Measurements from ENCODE around the gene CHIT1. TPM values are rescaled to one million over a fixed set of nuclear protein-coding genes. Genes with fewer than 3 reads are reported as not detected.

Gene CHIT1
- total and polyA plus RNA-seq, 4 experiments from 2014 or later, result 0.41 to 0.78 TPM; not detected in 2

- Mint-ChIP-seq H3K27ac (no peak overlapping the region), H3K36me3 (no peaks in the 10 kb centered on the region), H3K27me3 (peaks cover 4 to 9% of the 10 kb centered on the region in 2 donors), H3K9me3 (no peaks in the 10 kb centered on the region), H3K4me3 (no peak overlapping the region), H3K4me1 (no peaks in the 10 kb centered on the region)
- CTCF ChIA-PET (ENCODE audit: partially characterized antibody), result no interaction called here
- no peak overlapping the region for H3K27ac ChIP-seq (ENCODE audit: low read depth, low read length)
- H3K36me3 ChIP-seq (ENCODE audit: insufficient read depth, low read length), result no peaks in the 10 kb centered on the region
- no peak for DNase-seq
- no peaks in the 10 kb centered on the region for H3K27me3 ChIP-seq (ENCODE audit: insufficient read depth, low read length)
- intact Hi-C loops (cut with micrococcal nuclease), result no loop called here
- no peaks in the 10 kb centered on the region for H3K4me1 ChIP-seq (ENCODE audit: insufficient read depth, low read length)
- POLR2A ChIA-PET (ENCODE audit: partially characterized antibody), result no interaction called here
- H3K4me3 ChIP-seq (ENCODE audit: low read length in 2 of 2), result no peak overlapping the region
- no peaks in the 10 kb centered on the region for H3K9me3 ChIP-seq (ENCODE audit: control insufficient read depth in 1 of 2, low read length in 2 of 2)
Measured at GRCh38 chr1:203179667-203180005, 49.8 kb downstream of the CHIT1 start.

GRCh38 chr1:203178821-203179666, 50.4 kb downstream of the CHIT1 start:
- Histone ChIP-seq H3K4me3 (ENCODE audit: low read length in 2 of 2) (no peak overlapping the region), H3K4me1 (ENCODE audit: insufficient read depth, low read length) (no peaks in the 10 kb centered on the region), H3K36me3 (ENCODE audit: insufficient read depth, low read length) (no peaks in the 10 kb centered on the region), H3K27ac (ENCODE audit: low read depth, low read length) (no peak overlapping the region), H3K27me3 (ENCODE audit: insufficient read depth, low read length) (no peaks in the 10 kb centered on the region), H3K9me3 (ENCODE audit: control insufficient read depth in 1 of 2, low read length in 2 of 2) (no peaks in the 10 kb centered on the region)
- intact Hi-C loops (cut with micrococcal nuclease), result no loop called here
- no peak overlapping the region for H3K4me3 Mint-ChIP-seq
- POLR2A ChIA-PET (ENCODE audit: partially characterized antibody), result no interaction called here
- H3K4me1 Mint-ChIP-seq, result no peaks in the 10 kb centered on the region
- H3K9me3 Mint-ChIP-seq, result no peaks in the 10 kb centered on the region
- no peaks in the 10 kb centered on the region for H3K36me3 Mint-ChIP-seq
- CTCF ChIA-PET (ENCODE audit: partially characterized antibody), result interaction anchor here (0.6 kb wide), 1 partner anchor 16 kb away, joined by 3 read pairs; no protein-coding TSS in a partner anchor
- no peak overlapping the region for H3K27ac Mint-ChIP-seq
- no peak for DNase-seq
- H3K27me3 Mint-ChIP-seq, result peaks cover 4 to 9% of the 10 kb centered on the region in 2 donors

- Mint-ChIP-seq H3K4me1 (no peaks in the 10 kb centered on the region), H3K4me3 (no peak overlapping the region), H3K36me3 (no peaks in the 10 kb centered on the region), H3K27ac (no peak overlapping the region), H3K27me3 (peaks cover 4 to 9% of the 10 kb centered on the region in 2 donors), H3K9me3 (no peaks in the 10 kb centered on the region)
- H3K27me3 ChIP-seq (ENCODE audit: insufficient read depth, low read length), result no peaks in the 10 kb centered on the region
- intact Hi-C loops (cut with micrococcal nuclease), result no loop called here
- CTCF ChIA-PET (ENCODE audit: partially characterized antibody), result interaction anchor here (0.6 kb wide), 1 partner anchor 17 kb away, joined by 3 read pairs; no protein-coding TSS in a partner anchor
- no peak overlapping the region for H3K4me3 ChIP-seq (ENCODE audit: low read length in 2 of 2)
- no peaks in the 10 kb centered on the region for H3K4me1 ChIP-seq (ENCODE audit: insufficient read depth, low read length)
- POLR2A ChIA-PET (ENCODE audit: partially characterized antibody), result no interaction called here
- H3K36me3 ChIP-seq (ENCODE audit: insufficient read depth, low read length), result no peaks in the 10 kb centered on the region
- no peak for DNase-seq
- H3K27ac ChIP-seq (ENCODE audit: low read depth, low read length), result no peak overlapping the region
- no peaks in the 10 kb centered on the region for H3K9me3 ChIP-seq (ENCODE audit: control insufficient read depth in 1 of 2, low read length in 2 of 2)
Measured at GRCh38 chr1:203178083-203178482, 51.4 kb downstream of the CHIT1 start.

- POLR2A ChIA-PET (ENCODE audit: partially characterized antibody), result no interaction called here
- CTCF ChIA-PET (ENCODE audit: partially characterized antibody), result no interaction called here
- DNase-seq, result no peak
- Histone ChIP-seq H3K27ac (ENCODE audit: low read depth, low read length) (no peak overlapping the region), H3K4me1 (ENCODE audit: insufficient read depth, low read length) (no peaks in the 10 kb centered on the region), H3K36me3 (ENCODE audit: insufficient read depth, low read length) (no peaks in the 10 kb centered on the region), H3K27me3 (ENCODE audit: insufficient read depth, low read length) (no peaks in the 10 kb centered on the region), H3K9me3 (ENCODE audit: control insufficient read depth in 1 of 2, low read length in 2 of 2) (no peaks in the 10 kb centered on the region), H3K4me3 (ENCODE audit: low read length in 2 of 2) (no peak overlapping the region)
- Mint-ChIP-seq H3K9me3 (no peaks in the 10 kb centered on the region), H3K27ac (peak overlapping the region in 1 of 7 donors; percentile 53), H3K4me3 (no peak overlapping the region), H3K36me3 (no peaks in the 10 kb centered on the region), H3K4me1 (no peaks in the 10 kb centered on the region), H3K27me3 (peaks cover 4 to 9% of the 10 kb centered on the region in 2 donors)
- intact Hi-C loops (cut with micrococcal nuclease), result no loop called here
Measured at GRCh38 chr1:203177470-203178039, 51.9 kb downstream of the CHIT1 start.

- Histone ChIP-seq H3K4me1 (ENCODE audit: insufficient read depth, low read length) (no peaks in the 10 kb centered on the region), H3K4me3 (ENCODE audit: low read length in 2 of 2) (no peak overlapping the region), H3K27ac (ENCODE audit: low read depth, low read length) (no peak overlapping the region), H3K27me3 (ENCODE audit: insufficient read depth, low read length) (no peaks in the 10 kb centered on the region), H3K9me3 (ENCODE audit: control insufficient read depth in 1 of 2, low read length in 2 of 2) (no peaks in the 10 kb centered on the region), H3K36me3 (ENCODE audit: insufficient read depth, low read length) (no peaks in the 10 kb centered on the region)
- H3K27me3 Mint-ChIP-seq, result peaks cover 4 to 8% of the 10 kb centered on the region in 2 donors
- intact Hi-C loops (cut with micrococcal nuclease), result no loop called here
- no peak overlapping the region for H3K4me3 Mint-ChIP-seq
- CTCF ChIA-PET (ENCODE audit: partially characterized antibody), result no interaction called here
- no peaks in the 10 kb centered on the region for H3K4me1 Mint-ChIP-seq
- POLR2A ChIA-PET (ENCODE audit: partially characterized antibody), result no interaction called here
- no peaks in the 10 kb centered on the region for H3K36me3 Mint-ChIP-seq
- DNase-seq, result no peak
- H3K9me3 Mint-ChIP-seq, result no peaks in the 10 kb centered on the region
- no peak overlapping the region for H3K27ac Mint-ChIP-seq
Measured at GRCh38 chr1:203177036-203177405, 52.5 kb downstream of the CHIT1 start.

GRCh38 chr1:203176273-203177035, 53.0 kb downstream of the CHIT1 start:
- H3K4me1 Mint-ChIP-seq, result no peaks in the 10 kb centered on the region
- no peak overlapping the region for H3K27ac Mint-ChIP-seq
- no peaks in the 10 kb centered on the region for H3K36me3 Mint-ChIP-seq
- no peaks in the 10 kb centered on the region for H3K9me3 Mint-ChIP-seq
- peaks cover 4 to 6% of the 10 kb centered on the region in 2 donors for H3K27me3 Mint-ChIP-seq
- H3K4me3 Mint-ChIP-seq, result no peak overlapping the region
- no peaks in the 10 kb centered on the region for H3K27me3 ChIP-seq (ENCODE audit: insufficient read depth, low read length)
- no peaks in the 10 kb centered on the region for H3K36me3 ChIP-seq (ENCODE audit: insufficient read depth, low read length)
- H3K4me1 ChIP-seq (ENCODE audit: insufficient read depth, low read length), result no peaks in the 10 kb centered on the region
- H3K4me3 ChIP-seq (ENCODE audit: low read length in 2 of 2), result no peak overlapping the region
- no peak for DNase-seq
- H3K9me3 ChIP-seq (ENCODE audit: control insufficient read depth in 1 of 2, low read length in 2 of 2), result no peaks in the 10 kb centered on the region
- POLR2A ChIA-PET (ENCODE audit: partially characterized antibody), result no interaction called here
- CTCF ChIA-PET (ENCODE audit: partially characterized antibody), result no interaction called here
- H3K27ac ChIP-seq (ENCODE audit: low read depth, low read length), result no peak overlapping the region
- intact Hi-C loops (cut with micrococcal nuclease), result no loop called here

GRCh38 chr1:203175827-203176241, 53.6 kb downstream of the CHIT1 start:
- Histone ChIP-seq H3K9me3 (ENCODE audit: control insufficient read depth in 1 of 2, low read length in 2 of 2) (no peaks in the 10 kb centered on the region), H3K4me1 (ENCODE audit: insufficient read depth, low read length) (no peaks in the 10 kb centered on the region), H3K27ac (ENCODE audit: low read depth, low read length) (no peak overlapping the region), H3K27me3 (ENCODE audit: insufficient read depth, low read length) (no peaks in the 10 kb centered on the region), H3K4me3 (ENCODE audit: low read length in 2 of 2) (no peak overlapping the region), H3K36me3 (ENCODE audit: insufficient read depth, low read length) (no peaks in the 10 kb centered on the region)
- CTCF ChIA-PET (ENCODE audit: partially characterized antibody), result no interaction called here
- no peak for DNase-seq
- intact Hi-C loops (cut with micrococcal nuclease), result no loop called here
- Mint-ChIP-seq H3K27me3 (peaks cover 4 to 6% of the 10 kb centered on the region in 2 donors), H3K9me3 (no peaks in the 10 kb centered on the region), H3K4me1 (no peaks in the 10 kb centered on the region), H3K27ac (no peak overlapping the region), H3K4me3 (no peak overlapping the region), H3K36me3 (no peaks in the 10 kb centered on the region)
- POLR2A ChIA-PET (ENCODE audit: partially characterized antibody), result no interaction called here
